PC-9 (cell line): ENCODE data around the gene HABP2. TPM values are rescaled to one million over a fixed set of nuclear protein-coding genes. Genes with fewer than 3 reads are reported as not detected.

Source experiments
- BruUV-seq: library from RNA; stranded (reverse); fragments of 400-500 nt; replicated peaks from 2 replicates; lab custom pipeline; 2021; lab: Mats Ljungman, UMichigan
- CTCF ChIA-PET: fragments of 300-600 bp; sonication (Branson Sonifier 250); formaldehyde crosslinking; loops from one replicate; lab custom pipeline; 2022; ENCODE audit warnings: antibody characterized with exemption; lab: Charles Lee
- POLR2A ChIA-PET: fragments of 300-600 bp; sonication (Branson Sonifier 250); formaldehyde crosslinking; loops from one replicate; lab custom pipeline; 2022; ENCODE audit warnings: antibody characterized with exemption; ENCODE audit not compliant: unreplicated experiment; lab: Charles Lee
- DNase-seq, 2 experiments: peaks; one replicate each; pipeline versions ENCODE4 v3.0.0 to v3.0.0-alpha.2; 2015 to 2022; ENCODE audit warnings: mixed read lengths in 1 of 2
- H2AFZ ChIP-seq: fragments of 200-600 bp; sonication (generic); 2 replicates; pipeline ENCODE4 v1.8.1; 2017; ENCODE audit warnings: antibody characterized with exemption
- H3F3A ChIP-seq: fragments of 200-600 bp; sonication (generic); 2 replicates; pipeline ENCODE4 v1.8.1; 2017; ENCODE audit warnings: antibody characterized with exemption, mild to moderate bottlenecking, low read depth; ENCODE audit not compliant: insufficient read depth
- H3K27ac ChIP-seq: fragments of 200-600 bp; sonication (generic); 2 replicates; pipeline ENCODE4 v1.6.1; 2016; ENCODE audit warnings: mixed run types
- H3K27me3 ChIP-seq: fragments of 200-600 bp; sonication (generic); 2 replicates; pipeline ENCODE4 v1.6.1; 2016; ENCODE audit warnings: low read depth, mixed run types; ENCODE audit not compliant: insufficient read depth
- H3K36me3 ChIP-seq: fragments of 200-600 bp; sonication (generic); 2 replicates; pipeline ENCODE4 v1.6.1; 2016; ENCODE audit warnings: low read depth, mixed run types
- H3K4me1 ChIP-seq: fragments of 200-600 bp; sonication (generic); replicated peaks from 2 replicates; pipeline ENCODE4 v1.6.1; 2016; ENCODE audit warnings: mixed run types; ENCODE audit not compliant: insufficient read depth
- H3K4me2 ChIP-seq: fragments of 200-600 bp; sonication (generic); 2 replicates; pipeline ENCODE4 v1.6.1; 2017; ENCODE audit warnings: mixed run types
- H3K4me3 ChIP-seq: fragments of 200-600 bp; sonication (generic); 2 replicates; pipeline ENCODE4 v1.6.1; 2016; ENCODE audit warnings: mixed run types
- H3K79me2 ChIP-seq: fragments of 200-600 bp; sonication (generic); 2 replicates; pipeline ENCODE4 v1.6.1; 2017; ENCODE audit warnings: low read depth, mixed run types
- H3K9me2 ChIP-seq: fragments of 200-600 bp; sonication (generic); 2 replicates; pipeline ENCODE4 v1.8.1; 2017; ENCODE audit warnings: mild to moderate bottlenecking; ENCODE audit not compliant: insufficient read depth
- H3K9me3 ChIP-seq: fragments of 200-600 bp; sonication (generic); 2 replicates; pipeline ENCODE4 v1.8.1; 2016; ENCODE audit warnings: low read depth; ENCODE audit not compliant: insufficient read depth
- H4K20me1 ChIP-seq: fragments of 200-600 bp; sonication (generic); 2 replicates; pipeline ENCODE4 v1.8.1; 2017; ENCODE audit not compliant: insufficient read depth
- EZH2 ChIP-seq: fragments of 200-600 bp; sonication (generic); IDR thresholded peaks from 2 replicates; pipeline ENCODE4 v1.8.0; 2017; ENCODE audit warnings: antibody characterized with exemption, low read depth
- intact Hi-C: fragments of 100-400 bp; cut with micrococcal nuclease; formaldehyde crosslinking; loops from one replicate; pipeline ENCODE4 v1.10.0; 2022; ENCODE audit not compliant: unreplicated experiment
- total RNA-seq: library from RNA; stranded (reverse); gene quantifications from 2 replicates; pipeline ENCODE4 v1.2.3, GENCODE V29; 2021
- TF ChIP-seq, protein P1 (sequence below): fragments of 200-600 bp; sonication (generic); conservative IDR thresholded peaks from 2 replicates; pipeline ENCODE4 v1.6.1; 2017; ENCODE audit warnings: mixed run types, antibody characterized with exemption, mild to moderate bottlenecking, moderate library complexity

The HABP2 gene
- total RNA-seq, 1 experiment from 2014 or later = not detected

DNA sequence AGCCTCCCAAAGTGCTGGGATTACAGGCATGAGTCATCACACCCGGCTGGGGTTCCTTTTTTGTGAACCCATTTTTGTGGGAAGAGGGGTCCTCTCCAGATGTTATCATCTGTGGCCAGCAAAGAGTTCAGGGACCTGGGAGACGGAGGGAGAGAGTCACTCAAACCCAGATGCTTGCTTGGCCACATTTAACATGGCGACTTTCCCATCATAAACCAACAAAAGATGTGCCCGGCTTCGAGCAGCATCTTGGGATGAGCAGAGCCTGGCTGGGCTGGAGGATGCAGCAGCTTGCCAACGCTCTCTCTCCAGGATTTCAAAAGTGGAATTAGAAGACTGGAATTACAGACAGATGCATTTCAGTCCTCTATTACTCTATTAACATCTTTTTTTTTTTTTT, 19.1 kb upstream of the HABP2 start:
- DNase-seq = no peak
- intact Hi-C loops = no loop called here
- no peaks in the 10 kb centered on the region for H3K4me1 ChIP-seq
- H3K79me2 ChIP-seq = no peaks in the 10 kb centered on the region
- H4K20me1 ChIP-seq = no peaks in the 10 kb centered on the region
- no peak overlapping the region for H2AFZ ChIP-seq
- no peak for TF ChIP-seq EZH2
- TF ChIP-seq, protein P1, sequence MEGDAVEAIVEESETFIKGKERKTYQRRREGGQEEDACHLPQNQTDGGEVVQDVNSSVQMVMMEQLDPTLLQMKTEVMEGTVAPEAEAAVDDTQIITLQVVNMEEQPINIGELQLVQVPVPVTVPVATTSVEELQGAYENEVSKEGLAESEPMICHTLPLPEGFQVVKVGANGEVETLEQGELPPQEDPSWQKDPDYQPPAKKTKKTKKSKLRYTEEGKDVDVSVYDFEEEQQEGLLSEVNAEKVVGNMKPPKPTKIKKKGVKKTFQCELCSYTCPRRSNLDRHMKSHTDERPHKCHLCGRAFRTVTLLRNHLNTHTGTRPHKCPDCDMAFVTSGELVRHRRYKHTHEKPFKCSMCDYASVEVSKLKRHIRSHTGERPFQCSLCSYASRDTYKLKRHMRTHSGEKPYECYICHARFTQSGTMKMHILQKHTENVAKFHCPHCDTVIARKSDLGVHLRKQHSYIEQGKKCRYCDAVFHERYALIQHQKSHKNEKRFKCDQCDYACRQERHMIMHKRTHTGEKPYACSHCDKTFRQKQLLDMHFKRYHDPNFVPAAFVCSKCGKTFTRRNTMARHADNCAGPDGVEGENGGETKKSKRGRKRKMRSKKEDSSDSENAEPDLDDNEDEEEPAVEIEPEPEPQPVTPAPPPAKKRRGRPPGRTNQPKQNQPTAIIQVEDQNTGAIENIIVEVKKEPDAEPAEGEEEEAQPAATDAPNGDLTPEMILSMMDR = no peak
- CTCF ChIA-PET = no interaction called here
- peaks cover 26% of the 10 kb centered on the region for H3K27me3 ChIP-seq
- H3K36me3 ChIP-seq = no peaks in the 10 kb centered on the region
- H3K27ac ChIP-seq = no peak overlapping the region
- H3F3A ChIP-seq = no peaks in the 10 kb centered on the region
- H3K9me2 ChIP-seq = no peaks in the 10 kb centered on the region
- H3K4me2 ChIP-seq = no peak overlapping the region
- no TSS peak for BruUV-seq
- H3K4me3 ChIP-seq = no peak overlapping the region
- POLR2A ChIA-PET = no interaction called here
- no peaks in the 10 kb centered on the region for H3K9me3 ChIP-seq

DNA sequence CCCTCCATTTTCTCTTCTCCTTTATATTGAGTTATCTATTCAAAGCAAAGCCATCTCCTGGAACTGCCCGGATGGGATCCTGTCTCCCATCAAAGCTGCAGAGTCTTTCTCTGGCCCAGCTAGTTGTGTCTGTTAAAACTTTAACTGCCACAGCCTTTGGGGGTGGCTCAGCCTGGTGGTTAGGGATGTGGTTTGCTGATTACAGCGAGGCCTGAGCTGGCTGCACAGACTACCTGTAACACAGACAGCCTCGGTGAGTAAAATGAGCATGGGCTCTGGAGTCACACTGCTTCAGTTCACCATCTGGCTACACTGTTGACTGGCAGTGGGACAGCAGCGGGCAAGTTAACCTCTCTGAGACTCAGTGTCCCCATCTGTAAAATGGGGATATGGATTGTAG, 18.4 kb upstream of the HABP2 start:
- TF ChIP-seq, protein P1 = no peak
- no peak for TF ChIP-seq EZH2
- ChIA-PET CTCF (no interaction called here), POLR2A (no interaction called here)
- H2AFZ ChIP-seq = no peak overlapping the region
- no peaks in the 10 kb centered on the region for H3K9me3 ChIP-seq
- H3K79me2 ChIP-seq = no peaks in the 10 kb centered on the region
- intact Hi-C loops = no loop called here
- H3K4me3 ChIP-seq = no peak overlapping the region
- H3F3A ChIP-seq = no peaks in the 10 kb centered on the region
- H3K9me2 ChIP-seq = no peaks in the 10 kb centered on the region
- BruUV-seq = no TSS peak
- H3K36me3 ChIP-seq = no peaks in the 10 kb centered on the region
- H3K4me2 ChIP-seq = no peak overlapping the region
- no peaks in the 10 kb centered on the region for H3K4me1 ChIP-seq
- H3K27me3 ChIP-seq = peaks cover 23% of the 10 kb centered on the region
- no peak for DNase-seq
- no peaks in the 10 kb centered on the region for H4K20me1 ChIP-seq
- H3K27ac ChIP-seq = no peak overlapping the region

DNA sequence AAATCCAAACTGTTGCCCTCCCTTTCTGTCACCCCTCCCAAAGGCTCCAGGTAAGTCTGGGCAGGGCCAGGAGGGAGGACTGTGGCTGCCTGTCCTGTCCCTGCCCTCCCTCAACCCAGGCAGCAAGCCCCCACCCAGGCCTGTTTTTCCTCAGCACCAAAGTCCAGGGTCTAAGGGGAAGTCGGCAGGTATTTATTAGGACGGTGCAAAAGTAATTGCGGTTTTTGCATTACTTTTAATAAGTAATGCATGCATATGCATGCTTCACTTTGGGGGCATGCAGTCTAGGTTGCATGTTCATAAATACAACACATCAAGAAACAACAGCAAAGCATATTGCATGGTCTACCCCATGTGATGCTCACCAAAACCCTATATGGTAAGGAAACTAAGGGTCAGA, 15.2 kb upstream of the HABP2 start:
- ChIA-PET CTCF (no interaction called here), POLR2A (no interaction called here)
- BruUV-seq = no TSS peak
- Histone ChIP-seq H3K4me1 (no peaks in the 10 kb centered on the region), H2AFZ (no peak overlapping the region), H3K27ac (no peak overlapping the region), H3K4me3 (no peak overlapping the region), H3K79me2 (no peaks in the 10 kb centered on the region), H3K27me3 (peaks cover 18% of the 10 kb centered on the region), H4K20me1 (no peaks in the 10 kb centered on the region), H3K9me3 (no peaks in the 10 kb centered on the region), H3F3A (no peaks in the 10 kb centered on the region), H3K9me2 (no peaks in the 10 kb centered on the region), H3K4me2 (no peak overlapping the region), H3K36me3 (no peaks in the 10 kb centered on the region)
- DNase-seq = no peak
- intact Hi-C loops = no loop called here
- TF ChIP-seq, protein P1 = no peak
- TF ChIP-seq EZH2 = no peak
